ENCODE data around the gene ULBP3.

DNA sequence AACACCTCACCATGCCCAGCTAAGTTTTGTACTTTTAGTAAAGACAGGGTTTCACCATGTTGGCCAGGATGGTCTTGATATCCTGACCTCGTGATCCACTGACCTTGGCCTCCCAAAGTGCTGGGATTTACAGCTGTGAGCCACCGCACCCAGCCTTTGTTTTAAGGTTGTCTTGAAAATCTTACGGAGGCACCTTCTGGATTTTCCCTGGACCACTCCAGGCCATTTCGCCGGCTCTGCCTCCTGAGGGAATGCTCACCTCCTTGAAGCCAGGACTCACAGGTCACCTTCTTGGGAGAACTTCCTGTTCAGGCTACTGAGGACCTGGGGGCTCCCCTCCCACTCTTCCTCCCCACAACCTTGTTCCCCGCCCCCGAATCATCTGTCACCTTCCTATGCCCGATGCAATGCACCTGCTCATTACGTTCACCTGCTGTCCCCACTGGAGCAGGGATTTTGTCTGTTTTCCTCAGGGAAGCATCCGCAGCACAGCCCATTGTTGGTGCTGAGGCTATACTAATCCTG is 24.2 kb downstream of the ULBP3 start:
- TF ChIP-seq YY1 (IDR thresholded peaks at IDR 0.05; ENCODE audit: low read depth) (no peak), EGR1 (IDR thresholded peaks at IDR 0.05) (no peak), TAF1 (IDR thresholded peaks at IDR 0.05; ENCODE audit: low read depth) (no peak), FOXM1 (IDR thresholded peaks at IDR 0.05; ENCODE audit: borderline replicate concordance, low read depth) (no peak), TCF12 (IDR thresholded peaks at IDR 0.05; ENCODE audit: low read depth) (no peak), EP300 (IDR thresholded peaks at IDR 0.05; ENCODE audit: borderline replicate concordance) (no peak), CEBPB (IDR thresholded peaks at IDR 0.05) (no peak), MAX (IDR thresholded peaks at IDR 0.05) (no peak), RAD21 (IDR thresholded peaks at IDR 0.05; ENCODE audit: low read depth) (no peak), REST (IDR thresholded peaks at IDR 0.05; ENCODE audit: low read depth) (no peak)

Data from Ishikawa (cell line).